Fibroblast of lung (primary cell): ENCODE measurements around the gene PRDM16. TPM values are rescaled to one million over a fixed set of nuclear protein-coding genes. Genes with fewer than 3 reads are reported as not detected.

Source experiments
- DNase-seq, 2 donors: peaks; one replicate each; pipeline versions ENCODE4 v3.0.0 to v3.0.0-alpha.2; 2010; ENCODE audit warnings: low read depth in 2 of 2
- H2AFZ ChIP-seq: 2 replicates; pipeline ENCODE4 v1.5.1; 2012; ENCODE audit warnings: low read length, control low read depth, inconsistent platforms
- H3K27ac ChIP-seq: 2 replicates; pipeline ENCODE4 v1.5.1; 2011; ENCODE audit warnings: low read length, control low read depth; ENCODE audit not compliant: insufficient read depth
- H3K27me3 ChIP-seq: 2 replicates; pipeline ENCODE4 v1.5.1; 2011; ENCODE audit warnings: mild to moderate bottlenecking, low read length; ENCODE audit not compliant: control insufficient read depth, insufficient read depth
- H3K36me3 ChIP-seq: 2 replicates; pipeline ENCODE4 v1.5.1; 2011; ENCODE audit warnings: low read length; ENCODE audit not compliant: control insufficient read depth, insufficient read depth
- H3K4me1 ChIP-seq: 2 replicates; pipeline ENCODE4 v1.5.1; 2011; ENCODE audit warnings: low read length; ENCODE audit not compliant: control insufficient read depth, insufficient read depth; ENCODE audit errors: extremely low read depth
- H3K4me2 ChIP-seq: 2 replicates; pipeline ENCODE4 v1.5.1; 2011; ENCODE audit warnings: low read length, control low read depth; ENCODE audit not compliant: insufficient read depth; ENCODE audit errors: extremely low read depth
- H3K4me3 ChIP-seq, 4 experiments: fragments of 200-600 bp in 1 of 4; sonication (generic) in 1 of 4; replicated peaks in 1 of 4; 2 replicates each; pipeline ENCODE4 v1.5.1; 2011 to 2016; ENCODE audit warnings: low read length in 4 of 4, low read depth in 3 of 4, mild to moderate bottlenecking in 3 of 4, control low read depth in 2 of 4, inconsistent platforms in 1 of 4, mixed read lengths in 1 of 4; ENCODE audit not compliant: insufficient read depth in 1 of 4; ENCODE audit errors: control extremely low read depth in 1 of 4
- H3K79me2 ChIP-seq: 2 replicates; pipeline ENCODE4 v1.5.1; 2012; ENCODE audit warnings: mild to moderate bottlenecking, low read length, inconsistent platforms; ENCODE audit not compliant: control insufficient read depth, insufficient read depth
- H3K9ac ChIP-seq: 2 replicates; pipeline ENCODE4 v1.5.1; 2011; ENCODE audit warnings: mild to moderate bottlenecking, low read length, control low read depth; ENCODE audit not compliant: insufficient read depth
- H3K9me3 ChIP-seq: 2 replicates; pipeline ENCODE4 v1.5.1; 2012; ENCODE audit warnings: low read depth, low read length; ENCODE audit not compliant: control insufficient read depth, insufficient read depth
- H4K20me1 ChIP-seq: 2 replicates; pipeline ENCODE4 v1.5.1; 2011; ENCODE audit warnings: low read length; ENCODE audit not compliant: control insufficient read depth, insufficient read depth; ENCODE audit errors: extremely low read depth
- EZH2 ChIP-seq: IDR thresholded peaks from 2 replicates; pipeline ENCODE4 v1.5.1; 2012; ENCODE audit warnings: low read length, control low read depth, mild to moderate bottlenecking; ENCODE audit errors: missing control alignments
- polyA plus RNA-seq, 2 donors: library from polyadenylated mRNA; depleted of rRNA in 1 of 2; stranded (reverse) in 1 of 2; unstranded in 1 of 2; fragments of >200 nt; gene quantifications; 2 replicates each; pipeline ENCODE4 v1.2.1, GENCODE V29; 2011 to 2012; ENCODE audit warnings: missing spikeins in 1 of 2
- total RNA-seq: library from RNA; depleted of rRNA; stranded (reverse); fragments of >200 nt; gene quantifications from 2 replicates; pipeline ENCODE4 v1.2.1, GENCODE V29; 2014
- TF ChIP-seq, protein P1 (sequence below), 2 donors: IDR thresholded peaks in 1 of 2; conservative IDR thresholded peaks in 1 of 2; 1 replicate in 1 of 2; 2 replicates in 1 of 2; pipeline ENCODE4 v1.5.1; 2011 to 2012; ENCODE audit warnings: low read length in 2 of 2, control low read depth in 1 of 2, inconsistent platforms in 1 of 2, low read depth in 1 of 2, mild to moderate bottlenecking in 1 of 2

The PRDM16 gene
- total and polyA plus RNA-seq, 2 donors (not counting 1 experiment from before 2014, with no cell fraction given), result 0.30 to 1.8 TPM

DNA sequence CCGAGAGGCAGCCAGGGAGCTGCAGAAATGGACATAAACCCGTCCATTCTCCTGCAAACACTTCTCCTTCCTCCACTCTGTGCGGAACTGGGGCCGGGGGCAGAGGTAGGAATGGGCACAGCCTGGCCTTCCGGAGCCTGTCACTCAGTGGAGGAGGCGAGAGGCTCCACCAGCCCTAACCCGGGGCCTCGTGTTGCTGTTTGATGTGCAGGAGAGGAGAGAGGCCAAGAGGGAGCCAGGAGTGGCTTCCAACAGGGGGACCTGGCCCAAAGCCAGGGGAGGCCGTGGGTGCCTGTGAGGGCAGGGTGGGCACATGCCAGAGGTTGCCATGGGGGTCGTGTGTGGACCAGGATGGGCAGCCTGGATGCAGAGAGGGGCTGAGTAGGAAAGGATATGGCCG is 227.3 kb downstream of the PRDM16 start:
- no peaks in the 10 kb centered on the region for H3K27me3 ChIP-seq
- no peaks in the 10 kb centered on the region for H3K4me1 ChIP-seq
- no peak overlapping the region for H2AFZ ChIP-seq

DNA sequence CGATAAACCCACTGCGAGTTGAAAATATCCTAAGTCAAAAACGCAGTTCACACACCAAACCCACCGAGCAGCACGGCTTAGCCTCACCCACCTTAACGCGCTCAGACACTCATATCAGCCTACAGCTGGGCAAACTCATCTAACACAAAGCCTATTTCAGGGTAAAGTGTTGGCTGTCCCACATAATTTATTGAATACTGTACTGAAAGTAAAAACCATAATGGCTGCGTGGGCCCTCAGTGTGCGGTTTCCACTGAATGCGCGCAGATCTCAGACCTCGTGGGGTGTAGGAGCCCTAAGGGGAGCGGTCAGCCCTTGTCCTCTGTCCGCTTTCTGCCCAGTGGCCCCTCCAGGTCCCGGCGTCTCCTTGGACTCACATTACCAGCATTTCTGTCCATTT is 227.8 kb downstream of the PRDM16 start:
- Histone ChIP-seq H3K27ac (no peak overlapping the region), H3K9me3 (no peaks in the 10 kb centered on the region), H4K20me1 (no peaks in the 10 kb centered on the region), H3K79me2 (no peaks in the 10 kb centered on the region), H3K4me2 (no peak overlapping the region), H3K4me3 (no peak overlapping the region), H3K4me1 (no peaks in the 10 kb centered on the region), H2AFZ (no peak overlapping the region), H3K27me3 (no peaks in the 10 kb centered on the region), H3K9ac (no peak overlapping the region), H3K36me3 (no peaks in the 10 kb centered on the region)
- no peak for TF ChIP-seq EZH2
- no peak for DNase-seq

More for the DNA sequence above, 227.3 kb downstream of the PRDM16 start:
- Histone ChIP-seq H4K20me1 (no peaks in the 10 kb centered on the region), H3K27ac (no peak overlapping the region), H3K4me3 (no peak overlapping the region), H3K9ac (no peak overlapping the region), H3K9me3 (no peaks in the 10 kb centered on the region), H3K4me2 (no peak overlapping the region), H3K36me3 (no peaks in the 10 kb centered on the region), H3K79me2 (no peaks in the 10 kb centered on the region)
- no peak for DNase-seq
- no peak for TF ChIP-seq EZH2
- TF ChIP-seq, protein P1, sequence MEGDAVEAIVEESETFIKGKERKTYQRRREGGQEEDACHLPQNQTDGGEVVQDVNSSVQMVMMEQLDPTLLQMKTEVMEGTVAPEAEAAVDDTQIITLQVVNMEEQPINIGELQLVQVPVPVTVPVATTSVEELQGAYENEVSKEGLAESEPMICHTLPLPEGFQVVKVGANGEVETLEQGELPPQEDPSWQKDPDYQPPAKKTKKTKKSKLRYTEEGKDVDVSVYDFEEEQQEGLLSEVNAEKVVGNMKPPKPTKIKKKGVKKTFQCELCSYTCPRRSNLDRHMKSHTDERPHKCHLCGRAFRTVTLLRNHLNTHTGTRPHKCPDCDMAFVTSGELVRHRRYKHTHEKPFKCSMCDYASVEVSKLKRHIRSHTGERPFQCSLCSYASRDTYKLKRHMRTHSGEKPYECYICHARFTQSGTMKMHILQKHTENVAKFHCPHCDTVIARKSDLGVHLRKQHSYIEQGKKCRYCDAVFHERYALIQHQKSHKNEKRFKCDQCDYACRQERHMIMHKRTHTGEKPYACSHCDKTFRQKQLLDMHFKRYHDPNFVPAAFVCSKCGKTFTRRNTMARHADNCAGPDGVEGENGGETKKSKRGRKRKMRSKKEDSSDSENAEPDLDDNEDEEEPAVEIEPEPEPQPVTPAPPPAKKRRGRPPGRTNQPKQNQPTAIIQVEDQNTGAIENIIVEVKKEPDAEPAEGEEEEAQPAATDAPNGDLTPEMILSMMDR (conservative IDR thresholded peaks at IDR 0.05 in 1 of 2, IDR thresholded peaks at IDR 0.05 in 1 of 2; ENCODE audit: low read depth in 1 of 2, low read length in 2 of 2), result no peak

DNA sequence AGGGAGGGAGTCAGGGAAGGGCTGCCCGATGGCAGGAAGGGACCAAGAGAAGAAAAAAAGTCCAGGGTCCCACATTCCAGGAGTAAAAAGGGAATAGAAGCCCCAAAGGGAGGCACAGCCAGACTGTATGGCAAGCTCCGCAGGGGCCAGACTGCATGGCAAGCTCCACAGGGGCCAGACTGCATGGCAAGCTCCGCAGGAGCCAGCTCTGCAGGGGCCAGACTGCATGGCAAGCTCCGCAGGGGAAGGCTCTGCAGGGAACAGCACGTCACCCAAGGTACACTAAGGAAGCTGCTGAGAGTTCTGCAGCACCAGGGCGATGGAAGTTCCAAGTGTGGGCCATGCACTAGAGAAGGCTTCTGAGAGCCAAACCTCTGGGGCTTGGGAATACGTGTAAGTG is 228.8 kb downstream of the PRDM16 start:
- DNase-seq, result no peak
- Histone ChIP-seq H2AFZ (no peak overlapping the region), H3K36me3 (no peaks in the 10 kb centered on the region), H3K27me3 (no peaks in the 10 kb centered on the region), H4K20me1 (no peaks in the 10 kb centered on the region), H3K9me3 (no peaks in the 10 kb centered on the region), H3K79me2 (no peaks in the 10 kb centered on the region), H3K4me1 (no peaks in the 10 kb centered on the region), H3K9ac (no peak overlapping the region), H3K27ac (no peak overlapping the region), H3K4me2 (no peak overlapping the region), H3K4me3 (no peak overlapping the region)
- no peak for TF ChIP-seq EZH2
- TF ChIP-seq, protein P1 (conservative IDR thresholded peaks at IDR 0.05 in 1 of 2, IDR thresholded peaks at IDR 0.05 in 1 of 2; ENCODE audit: low read depth in 1 of 2, low read length in 2 of 2), result no peak
